PC-9 (cell line): ENCODE results near the gene BPIFB1.

Experiments
- EZH2 ChIP-seq: fragments of 200-600 bp; sonication (generic); IDR thresholded peaks from 2 replicates; pipeline ENCODE4 v1.8.0; 2017; ENCODE audit warnings: antibody characterized with exemption, low read depth
- TF ChIP-seq, protein P1 (sequence below): fragments of 200-600 bp; sonication (generic); conservative IDR thresholded peaks from 2 replicates; pipeline ENCODE4 v1.6.1; 2017; ENCODE audit warnings: mixed run types, antibody characterized with exemption, mild to moderate bottlenecking, moderate library complexity

DNA sequence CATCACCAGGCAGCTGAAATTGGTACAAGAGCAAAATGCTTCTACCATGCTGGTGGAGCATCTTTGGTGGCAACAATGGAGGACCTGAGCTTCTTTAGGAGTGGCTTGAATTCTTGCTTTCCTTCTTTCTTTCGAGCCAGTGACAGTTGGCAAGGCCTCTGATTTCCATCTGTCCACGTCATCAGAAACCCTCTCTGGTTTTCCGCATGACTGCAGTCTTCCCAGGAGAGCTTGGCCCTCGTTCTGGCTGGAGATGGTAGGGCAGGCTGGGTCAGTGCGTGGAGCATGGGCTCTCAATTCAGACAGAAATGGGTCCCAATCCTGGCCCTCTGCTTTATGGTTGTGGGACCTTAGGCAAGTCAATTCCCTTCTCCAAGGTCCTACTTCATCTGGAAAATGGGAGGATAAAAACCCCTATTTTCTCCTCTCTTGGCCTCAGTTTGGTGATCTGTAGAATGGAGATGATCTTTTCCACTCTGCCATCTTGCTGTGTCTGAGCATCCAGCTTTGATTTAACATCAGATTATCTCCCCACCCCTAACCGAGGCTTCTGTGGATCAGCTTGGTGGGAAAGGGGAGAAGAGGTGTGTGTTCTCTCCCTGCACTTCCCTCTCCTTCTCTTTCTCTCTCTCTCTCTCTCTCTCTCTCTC is 3.6 kb upstream of the BPIFB1 start:
- TF ChIP-seq, protein P1, sequence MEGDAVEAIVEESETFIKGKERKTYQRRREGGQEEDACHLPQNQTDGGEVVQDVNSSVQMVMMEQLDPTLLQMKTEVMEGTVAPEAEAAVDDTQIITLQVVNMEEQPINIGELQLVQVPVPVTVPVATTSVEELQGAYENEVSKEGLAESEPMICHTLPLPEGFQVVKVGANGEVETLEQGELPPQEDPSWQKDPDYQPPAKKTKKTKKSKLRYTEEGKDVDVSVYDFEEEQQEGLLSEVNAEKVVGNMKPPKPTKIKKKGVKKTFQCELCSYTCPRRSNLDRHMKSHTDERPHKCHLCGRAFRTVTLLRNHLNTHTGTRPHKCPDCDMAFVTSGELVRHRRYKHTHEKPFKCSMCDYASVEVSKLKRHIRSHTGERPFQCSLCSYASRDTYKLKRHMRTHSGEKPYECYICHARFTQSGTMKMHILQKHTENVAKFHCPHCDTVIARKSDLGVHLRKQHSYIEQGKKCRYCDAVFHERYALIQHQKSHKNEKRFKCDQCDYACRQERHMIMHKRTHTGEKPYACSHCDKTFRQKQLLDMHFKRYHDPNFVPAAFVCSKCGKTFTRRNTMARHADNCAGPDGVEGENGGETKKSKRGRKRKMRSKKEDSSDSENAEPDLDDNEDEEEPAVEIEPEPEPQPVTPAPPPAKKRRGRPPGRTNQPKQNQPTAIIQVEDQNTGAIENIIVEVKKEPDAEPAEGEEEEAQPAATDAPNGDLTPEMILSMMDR = no peak
- TF ChIP-seq EZH2 = no peak
